ENCODE measurements around the gene FAN1.

Gene FAN1

DNA sequence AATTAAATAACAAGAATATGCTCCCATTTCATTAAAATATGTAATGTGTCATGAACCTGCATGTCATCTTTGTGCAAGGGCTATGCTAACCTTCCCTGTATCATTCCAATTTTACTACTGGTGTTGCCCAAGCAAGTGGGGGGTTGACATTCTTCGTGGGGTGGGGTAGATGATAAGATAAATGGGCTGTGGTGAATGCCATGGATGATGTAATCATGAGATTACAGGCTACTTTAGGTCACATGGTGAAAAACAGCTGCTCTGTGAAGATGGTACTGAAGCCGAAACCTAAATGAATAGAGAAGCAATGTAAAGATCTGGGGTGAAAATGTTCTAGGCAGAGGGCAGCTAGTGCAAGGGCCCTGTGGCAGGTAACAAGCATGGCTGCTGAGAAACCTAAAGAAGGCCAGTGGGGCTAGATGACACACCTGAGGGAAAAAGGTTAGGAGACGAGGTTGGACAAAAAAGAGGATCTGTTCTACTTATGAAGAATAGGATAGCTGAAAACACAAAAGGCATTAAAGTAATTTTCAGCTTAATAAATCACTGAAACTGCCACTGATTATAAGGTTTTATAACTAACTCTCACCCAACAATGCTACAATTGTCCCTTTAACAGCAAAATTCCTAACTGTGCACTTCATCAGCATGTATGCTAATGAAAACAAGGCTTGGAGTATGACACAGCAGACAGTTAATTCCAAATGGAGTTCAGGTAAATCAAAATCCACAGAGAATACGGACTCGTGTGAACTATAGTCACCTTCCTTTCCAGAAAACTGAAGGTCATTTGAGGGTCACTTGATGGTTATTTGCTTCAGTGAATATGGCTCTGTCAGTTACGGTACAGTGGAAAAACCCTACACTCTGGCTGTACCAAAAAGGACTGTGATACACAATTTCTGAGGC lies 52.8 kb downstream of the FAN1 start:
- peaks cover 73% of the 10 kb centered on the region for H3K36me3 ChIP-seq (ENCODE audit: control insufficient read depth, insufficient read depth, low read length)
- no peaks in the 10 kb centered on the region for H3K27me3 ChIP-seq (ENCODE audit: control insufficient read depth, insufficient read depth, low read length)
- no peak overlapping the region for H3K27ac ChIP-seq (ENCODE audit: low read depth, low read length)

DNA sequence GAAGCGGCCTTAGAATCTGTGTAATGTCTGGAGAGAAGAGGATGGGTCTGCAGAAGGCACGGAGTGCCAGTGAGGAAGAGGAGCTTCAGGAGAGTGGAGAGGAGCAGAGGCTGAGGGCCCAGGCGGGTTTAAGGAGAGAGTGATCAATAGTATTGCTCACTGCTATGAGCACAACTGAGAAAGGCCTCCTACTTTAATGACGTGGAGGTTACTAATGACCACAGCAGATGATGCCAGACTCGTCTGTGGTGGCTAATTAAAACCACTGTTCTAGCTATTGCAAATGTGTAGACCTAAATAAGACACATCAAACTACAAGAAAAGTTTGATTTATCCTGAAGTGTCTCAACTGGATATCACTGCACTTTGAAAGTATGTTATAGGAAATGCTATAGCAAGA lies 54.5 kb downstream of the FAN1 start:
- Histone ChIP-seq H3K36me3 (ENCODE audit: control insufficient read depth, insufficient read depth, low read length) (peaks cover 57% of the 10 kb centered on the region), H3K9ac (ENCODE audit: low read depth, low read length) (no peak overlapping the region), H3K27me3 (ENCODE audit: control insufficient read depth, insufficient read depth, low read length) (no peaks in the 10 kb centered on the region), H3K4me3 (ENCODE audit: low read depth, low read length) (no peak overlapping the region), H3K4me1 (ENCODE audit: control insufficient read depth, insufficient read depth, low read length) (no peaks in the 10 kb centered on the region), H3K9me3 (ENCODE audit: control insufficient read depth, insufficient read depth, low read length) (no peaks in the 10 kb centered on the region), H3K27ac (ENCODE audit: low read depth, low read length) (no peak overlapping the region)

More for the DNA sequence above, 52.8 kb downstream of the FAN1 start:
- H3K9me3 ChIP-seq (ENCODE audit: control insufficient read depth, insufficient read depth, low read length) = no peaks in the 10 kb centered on the region
- H3K9ac ChIP-seq (ENCODE audit: low read depth, low read length) = no peak overlapping the region
- H3K4me3 ChIP-seq (ENCODE audit: low read depth, low read length) = no peak overlapping the region
- H3K4me1 ChIP-seq (ENCODE audit: control insufficient read depth, insufficient read depth, low read length) = no peaks in the 10 kb centered on the region

DNA sequence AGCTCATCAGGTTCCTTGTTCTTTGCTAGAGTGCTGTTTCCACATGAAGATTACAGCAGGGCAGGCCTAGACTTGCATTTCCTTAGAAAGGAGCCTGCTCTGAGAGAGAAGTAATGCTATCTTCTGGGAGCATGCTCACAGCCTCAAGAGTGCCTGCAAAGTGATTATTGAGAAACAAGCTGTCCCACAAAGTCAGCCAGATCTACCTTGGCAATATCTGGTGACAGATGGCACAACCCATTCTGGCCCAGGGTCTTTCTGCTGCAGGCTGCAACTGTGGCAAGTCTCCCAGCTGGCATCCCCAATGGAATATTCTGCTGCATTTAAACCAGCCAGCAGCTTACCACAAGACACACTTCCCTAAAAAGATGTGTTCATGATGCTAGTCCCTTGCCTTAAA lies 58.4 kb downstream of the FAN1 start:
- H3K4me1 ChIP-seq (ENCODE audit: control insufficient read depth, insufficient read depth, low read length) = no peaks in the 10 kb centered on the region
- no peak overlapping the region for H3K4me3 ChIP-seq (ENCODE audit: low read depth, low read length)
- no peaks in the 10 kb centered on the region for H3K27me3 ChIP-seq (ENCODE audit: control insufficient read depth, insufficient read depth, low read length)
- no peak overlapping the region for H3K27ac ChIP-seq (ENCODE audit: low read depth, low read length)
- H3K9ac ChIP-seq (ENCODE audit: low read depth, low read length) = no peak overlapping the region
- H3K36me3 ChIP-seq (ENCODE audit: control insufficient read depth, insufficient read depth, low read length) = peaks cover 40% of the 10 kb centered on the region
- H3K9me3 ChIP-seq (ENCODE audit: control insufficient read depth, insufficient read depth, low read length) = no peaks in the 10 kb centered on the region

DNA sequence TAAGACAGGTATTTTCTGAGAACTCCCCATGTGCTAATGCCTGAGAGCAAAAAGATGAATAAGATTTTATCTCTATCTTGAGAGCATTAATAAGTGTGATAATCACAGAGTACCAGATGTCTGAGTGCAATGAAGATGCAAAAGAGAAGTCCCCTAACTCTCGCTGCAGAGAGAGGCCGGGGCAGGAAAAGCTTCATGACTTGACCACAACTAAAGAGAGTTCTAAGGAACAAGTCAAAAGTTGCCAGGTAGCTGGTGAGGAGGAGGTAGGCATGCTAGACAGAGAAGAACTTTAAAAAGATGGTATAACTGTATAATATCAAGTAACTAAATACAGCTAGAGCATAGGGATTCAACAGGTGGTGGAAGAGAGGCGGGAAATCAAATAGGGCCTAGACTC lies 58.9 kb downstream of the FAN1 start:
- Histone ChIP-seq H3K4me1 (ENCODE audit: control insufficient read depth, insufficient read depth, low read length) (no peaks in the 10 kb centered on the region), H3K9me3 (ENCODE audit: control insufficient read depth, insufficient read depth, low read length) (no peaks in the 10 kb centered on the region), H3K36me3 (ENCODE audit: control insufficient read depth, insufficient read depth, low read length) (peaks cover 44% of the 10 kb centered on the region), H3K4me3 (ENCODE audit: low read depth, low read length) (no peak overlapping the region), H3K27me3 (ENCODE audit: control insufficient read depth, insufficient read depth, low read length) (no peaks in the 10 kb centered on the region), H3K9ac (ENCODE audit: low read depth, low read length) (no peak overlapping the region), H3K27ac (ENCODE audit: low read depth, low read length) (no peak overlapping the region)

DNA sequence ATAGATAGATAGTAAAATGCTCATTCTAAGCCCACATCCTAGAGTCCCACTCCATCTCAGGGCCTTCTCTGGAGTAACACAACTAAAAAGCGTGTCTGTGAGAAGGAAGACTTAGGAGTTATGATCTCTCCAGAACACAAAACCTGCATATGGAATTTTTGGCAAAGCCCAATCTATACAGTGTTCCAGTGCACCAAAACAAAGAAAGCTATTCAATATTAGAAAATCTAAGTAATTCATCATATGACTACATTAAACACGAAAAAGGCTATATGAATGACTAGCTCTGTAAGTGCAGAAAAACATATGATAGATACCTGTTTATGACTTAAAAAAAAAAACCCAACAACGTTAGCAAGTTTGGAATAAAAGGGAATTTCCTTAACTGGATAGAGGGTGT lies 60.0 kb downstream of the FAN1 start:
- no peaks in the 10 kb centered on the region for H3K4me1 ChIP-seq (ENCODE audit: control insufficient read depth, insufficient read depth, low read length)
- H3K27ac ChIP-seq (ENCODE audit: low read depth, low read length) = no peak overlapping the region
- H3K36me3 ChIP-seq (ENCODE audit: control insufficient read depth, insufficient read depth, low read length) = peaks cover 35% of the 10 kb centered on the region
- no peaks in the 10 kb centered on the region for H3K9me3 ChIP-seq (ENCODE audit: control insufficient read depth, insufficient read depth, low read length)
- no peaks in the 10 kb centered on the region for H3K27me3 ChIP-seq (ENCODE audit: control insufficient read depth, insufficient read depth, low read length)
- no peak overlapping the region for H3K9ac ChIP-seq (ENCODE audit: low read depth, low read length)
- no peak overlapping the region for H3K4me3 ChIP-seq (ENCODE audit: low read depth, low read length)

DNA sequence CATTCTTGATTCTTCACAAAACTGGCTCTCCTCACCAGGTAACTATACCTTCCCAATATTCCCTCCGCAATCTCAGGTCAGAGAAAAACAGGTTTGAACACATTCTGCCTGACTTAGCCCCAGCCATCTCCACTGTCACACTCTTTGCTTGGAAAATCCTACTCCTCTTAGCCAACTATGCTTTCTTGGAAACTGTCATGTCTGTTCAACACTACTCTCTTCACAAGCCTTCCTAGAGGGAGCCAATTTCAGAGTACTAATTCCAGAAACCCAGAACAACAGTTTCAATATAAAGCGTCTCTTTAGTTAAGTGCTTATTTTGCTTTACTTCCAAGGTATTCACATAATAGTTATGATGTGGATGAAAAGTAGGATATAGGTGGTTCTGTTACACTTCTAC lies 66.0 kb downstream of the FAN1 start:
- Histone ChIP-seq H3K27me3 (ENCODE audit: control insufficient read depth, insufficient read depth, low read length) (no peaks in the 10 kb centered on the region), H3K27ac (ENCODE audit: low read depth, low read length) (no peak overlapping the region), H3K4me3 (ENCODE audit: low read depth, low read length) (no peak overlapping the region), H3K9me3 (ENCODE audit: control insufficient read depth, insufficient read depth, low read length) (no peaks in the 10 kb centered on the region), H3K4me1 (ENCODE audit: control insufficient read depth, insufficient read depth, low read length) (peaks cover 8% of the 10 kb centered on the region; the same call in 1 of the 2 replicates), H3K36me3 (ENCODE audit: control insufficient read depth, insufficient read depth, low read length) (peaks cover 40% of the 10 kb centered on the region), H3K9ac (ENCODE audit: low read depth, low read length) (no peak overlapping the region)

DNA sequence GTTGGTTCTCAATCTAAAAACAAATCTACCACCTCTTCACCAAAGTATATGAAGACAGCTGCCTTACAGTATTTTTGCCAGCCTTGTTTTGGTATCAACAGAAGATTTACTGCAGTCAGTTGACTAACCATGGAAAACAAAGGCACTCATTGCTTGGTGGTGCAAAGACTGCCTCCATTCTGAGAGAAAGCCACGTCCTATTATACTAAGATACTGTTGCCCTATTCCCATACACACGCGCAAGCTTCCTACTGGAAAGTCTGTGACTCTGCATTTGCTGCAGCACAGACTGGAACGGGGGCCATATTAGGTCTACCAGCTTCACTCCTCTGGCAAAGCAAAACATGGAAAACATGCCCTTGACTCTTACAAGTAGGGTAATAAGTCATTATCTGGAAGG lies 69.7 kb downstream of the FAN1 start:
- Histone ChIP-seq H3K27ac (ENCODE audit: low read depth, low read length) (no peak overlapping the region), H3K4me3 (ENCODE audit: low read depth, low read length) (no peak overlapping the region), H3K36me3 (ENCODE audit: control insufficient read depth, insufficient read depth, low read length) (peaks cover 26% of the 10 kb centered on the region), H3K9me3 (ENCODE audit: control insufficient read depth, insufficient read depth, low read length) (no peaks in the 10 kb centered on the region), H3K9ac (ENCODE audit: low read depth, low read length) (no peak overlapping the region), H3K27me3 (ENCODE audit: control insufficient read depth, insufficient read depth, low read length) (no peaks in the 10 kb centered on the region), H3K4me1 (ENCODE audit: control insufficient read depth, insufficient read depth, low read length) (peaks cover 8% of the 10 kb centered on the region; the same call in 1 of the 2 replicates)

DNA sequence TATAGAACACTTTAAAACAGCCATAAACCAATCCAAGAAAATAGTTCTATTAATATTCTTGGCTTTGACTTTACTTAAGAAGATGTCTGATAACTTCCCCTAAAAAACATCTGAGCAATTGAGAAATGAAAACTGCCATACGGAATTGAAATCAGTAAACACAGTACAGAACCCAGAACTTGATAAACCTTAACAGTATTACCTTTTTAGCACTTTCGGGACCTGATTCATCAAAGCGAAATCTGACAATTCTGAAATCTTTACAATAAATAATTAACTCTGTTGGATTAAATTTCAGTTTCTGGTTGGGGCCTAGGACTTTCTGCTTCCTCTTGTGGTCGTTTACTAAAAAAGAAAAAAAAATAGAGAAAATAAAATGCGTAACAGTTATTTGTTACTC lies 70.4 kb downstream of the FAN1 start:
- H3K9ac ChIP-seq (ENCODE audit: low read depth, low read length) = no peak overlapping the region
- no peak overlapping the region for H3K4me3 ChIP-seq (ENCODE audit: low read depth, low read length)
- H3K27me3 ChIP-seq (ENCODE audit: control insufficient read depth, insufficient read depth, low read length) = no peaks in the 10 kb centered on the region
- no peak overlapping the region for H3K27ac ChIP-seq (ENCODE audit: low read depth, low read length)
- peaks cover 26% of the 10 kb centered on the region for H3K36me3 ChIP-seq (ENCODE audit: control insufficient read depth, insufficient read depth, low read length)
- peaks cover 8% of the 10 kb centered on the region; the same call in 1 of the 2 replicates for H3K4me1 ChIP-seq (ENCODE audit: control insufficient read depth, insufficient read depth, low read length)
- no peaks in the 10 kb centered on the region for H3K9me3 ChIP-seq (ENCODE audit: control insufficient read depth, insufficient read depth, low read length)

DNA sequence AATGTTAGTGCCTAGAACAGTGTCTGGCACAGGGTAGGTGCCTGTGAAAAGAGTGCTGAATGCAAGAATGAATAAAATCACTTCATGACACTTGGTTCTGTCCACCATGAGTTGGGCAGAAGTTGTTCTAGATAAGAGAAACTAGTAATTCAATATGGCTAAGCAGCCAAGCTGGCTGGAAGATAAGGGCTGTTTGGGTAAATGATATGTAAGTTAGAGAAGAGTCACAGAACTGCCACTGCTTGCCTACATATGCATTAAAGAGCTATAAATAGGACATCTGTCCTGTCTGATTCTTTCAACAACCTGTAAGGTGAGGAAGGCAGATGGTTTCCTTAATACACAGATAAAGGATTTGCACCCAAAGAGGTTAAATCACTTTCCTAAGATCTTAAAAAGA lies 74.6 kb downstream of the FAN1 start:
- Histone ChIP-seq H3K9ac (ENCODE audit: low read depth, low read length) (no peak overlapping the region), H3K9me3 (ENCODE audit: control insufficient read depth, insufficient read depth, low read length) (no peaks in the 10 kb centered on the region), H3K27ac (ENCODE audit: low read depth, low read length) (no peak overlapping the region), H3K27me3 (ENCODE audit: control insufficient read depth, insufficient read depth, low read length) (no peaks in the 10 kb centered on the region), H3K36me3 (ENCODE audit: control insufficient read depth, insufficient read depth, low read length) (peaks cover 26% of the 10 kb centered on the region), H3K4me1 (ENCODE audit: control insufficient read depth, insufficient read depth, low read length) (no peaks in the 10 kb centered on the region), H3K4me3 (ENCODE audit: low read depth, low read length) (no peak overlapping the region)

DNA sequence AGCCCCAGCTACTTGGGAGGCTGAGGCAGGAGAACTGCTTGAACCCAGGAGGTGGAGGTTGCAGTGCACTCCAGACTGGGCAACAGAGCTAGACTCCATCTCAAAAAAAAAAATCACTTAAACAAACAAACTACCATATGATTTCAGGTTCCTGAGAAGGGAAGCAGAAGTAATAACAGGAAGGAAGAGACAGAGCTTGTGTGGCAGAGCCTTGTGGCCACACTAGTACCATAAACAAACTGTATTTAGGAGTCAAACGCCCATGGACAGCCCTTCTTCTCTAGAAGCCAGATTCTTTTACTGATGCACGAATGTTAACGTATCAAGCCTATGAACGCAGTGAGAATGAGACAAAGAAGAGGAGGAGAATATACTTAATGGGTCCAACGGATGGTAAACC lies 75.7 kb downstream of the FAN1 start:
- Histone ChIP-seq H3K9me3 (ENCODE audit: control insufficient read depth, insufficient read depth, low read length) (no peaks in the 10 kb centered on the region), H3K4me3 (ENCODE audit: low read depth, low read length) (no peak overlapping the region), H3K4me1 (ENCODE audit: control insufficient read depth, insufficient read depth, low read length) (no peaks in the 10 kb centered on the region), H3K27me3 (ENCODE audit: control insufficient read depth, insufficient read depth, low read length) (no peaks in the 10 kb centered on the region), H3K36me3 (ENCODE audit: control insufficient read depth, insufficient read depth, low read length) (peaks cover 21% of the 10 kb centered on the region), H3K27ac (ENCODE audit: low read depth, low read length) (no peak overlapping the region), H3K9ac (ENCODE audit: low read depth, low read length) (no peak overlapping the region)

DNA sequence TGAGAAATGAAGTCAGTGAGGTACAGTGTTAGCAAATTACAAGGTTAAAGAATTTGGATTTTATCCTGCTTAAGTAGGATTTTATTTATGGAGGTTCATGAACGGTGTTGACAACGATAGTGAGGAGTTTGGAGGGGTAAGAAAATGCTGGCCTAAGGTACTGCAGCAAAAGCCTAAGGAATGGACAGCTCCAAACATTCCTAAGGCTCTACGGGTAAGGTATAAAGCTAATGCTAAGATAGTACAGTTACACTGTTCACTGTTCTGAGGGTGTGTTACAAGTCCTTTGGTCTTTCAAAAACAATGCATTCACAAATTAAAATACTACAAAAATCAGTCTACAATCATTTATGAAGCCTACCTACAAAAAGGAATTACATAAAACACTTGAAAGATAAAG lies 80.4 kb downstream of the FAN1 start:
- Histone ChIP-seq H3K27me3 (ENCODE audit: control insufficient read depth, insufficient read depth, low read length) (no peaks in the 10 kb centered on the region), H3K36me3 (ENCODE audit: control insufficient read depth, insufficient read depth, low read length) (peaks cover 38% of the 10 kb centered on the region), H3K9ac (ENCODE audit: low read depth, low read length) (no peak overlapping the region), H3K4me1 (ENCODE audit: control insufficient read depth, insufficient read depth, low read length) (no peaks in the 10 kb centered on the region; the same call in 1 of the 2 replicates), H3K9me3 (ENCODE audit: control insufficient read depth, insufficient read depth, low read length) (no peaks in the 10 kb centered on the region), H3K27ac (ENCODE audit: low read depth, low read length) (no peak overlapping the region), H3K4me3 (ENCODE audit: low read depth, low read length) (no peak overlapping the region)
